Measurements from ENCODE around the gene MAP3K13.
A peak's percentile ranks its signal among the peaks of the same experiment; 100 is the strongest.
"Not testable (repeated sequence)": the region's sequence is repeated elsewhere in the genome, so short reads cannot be mapped to it uniquely, and the experiment has no call there.

Gene MAP3K13

DNA sequence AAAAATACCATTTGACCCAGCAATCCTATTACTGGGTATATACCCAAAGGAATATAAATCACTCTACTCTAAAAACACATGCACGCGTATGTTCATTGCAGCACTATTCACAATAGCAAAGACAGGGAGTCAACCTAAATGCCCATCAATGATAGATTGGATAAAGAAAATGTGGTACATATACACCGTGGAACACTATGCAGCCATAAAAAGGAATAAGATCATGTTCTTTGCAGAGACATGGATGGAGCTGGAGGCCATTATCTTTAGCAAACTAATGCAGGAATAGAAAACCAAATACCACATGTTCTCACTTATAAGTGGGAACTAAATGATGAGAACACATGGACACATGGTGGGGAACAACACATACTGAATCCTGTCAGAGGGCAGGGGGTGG is 23.6 kb downstream of the MAP3K13 start:
- intact Hi-C loops (cut with DNase I); DNase-seq: not testable (repeated sequence)

- DNase-seq: no peak
- intact Hi-C loops (cut with DNase I): no loop called here
These were observed 24.7 kb downstream of the MAP3K13 start for GRCh38 chr3:185387646-185388045.

GRCh38 chr3:185393055-185393454 is 30.1 kb downstream of the MAP3K13 start:
- DNase-seq: no peak
- intact Hi-C loops (cut with DNase I): no loop called here

DNA sequence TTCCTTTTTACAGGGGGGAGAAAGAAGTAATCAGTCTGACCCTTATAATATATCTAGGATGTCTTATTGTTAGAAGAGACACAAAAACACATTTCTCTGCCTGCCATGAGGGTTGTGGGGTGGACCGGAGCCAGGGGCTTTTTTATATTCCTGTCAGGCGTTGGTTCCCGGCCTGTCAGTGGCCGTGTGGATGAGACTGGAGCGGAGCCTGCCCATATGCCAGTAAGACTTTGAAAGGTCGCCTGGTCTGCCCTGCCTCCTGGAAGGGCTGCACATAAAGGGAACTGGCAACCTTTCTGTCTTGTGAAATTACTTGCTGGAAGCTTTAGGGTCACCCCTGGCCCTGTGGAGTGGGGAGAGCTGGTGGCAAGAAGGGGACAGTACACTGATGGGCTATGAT is 34.7 kb downstream of the MAP3K13 start:
- peak in 9 of 10 donors; percentile 42 to 90 (median 57) for DNase-seq
- intact Hi-C loops (cut with DNase I): no loop called here

- intact Hi-C loops (cut with DNase I): no loop called here
- DNase-seq: peak in 6 of 10 donors; percentile 16 to 87 (median 40)
These were observed 37.1 kb downstream of the MAP3K13 start for GRCh38 chr3:185399737-185400667.

- intact Hi-C loops (cut with DNase I): no loop called here
These were observed 37.9 kb downstream of the MAP3K13 start for GRCh38 chr3:185400866-185401265.

DNA sequence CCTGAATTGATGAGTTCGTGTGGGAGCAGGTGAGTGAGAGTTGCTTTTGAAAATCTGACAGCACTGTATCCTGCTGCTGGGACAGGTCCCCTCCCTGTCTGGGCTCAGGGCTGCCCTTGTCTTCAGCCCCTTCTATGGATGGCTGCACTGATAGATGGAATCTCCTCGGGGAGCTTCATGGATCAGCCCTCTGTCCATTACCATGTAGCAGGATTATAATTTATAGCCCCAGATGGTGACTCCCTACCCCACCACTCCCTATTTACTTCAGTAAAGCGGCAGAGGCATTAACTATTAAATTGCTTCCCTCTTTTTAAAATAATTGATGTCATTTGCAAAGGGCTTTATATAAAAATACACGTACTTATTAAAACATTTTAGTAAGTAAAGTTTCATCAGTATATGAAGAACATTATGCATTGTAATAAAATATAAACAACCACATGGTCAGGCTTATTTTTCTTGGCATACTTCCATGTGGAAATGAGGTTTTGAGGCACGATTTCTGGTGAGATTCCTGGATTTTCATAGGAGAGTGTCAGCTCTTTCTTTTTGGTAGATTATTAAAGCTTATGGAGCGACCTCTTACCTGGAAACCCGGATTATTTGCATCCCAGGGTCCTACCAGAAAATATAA is 38.5 kb downstream of the MAP3K13 start:
- intact Hi-C loops (cut with DNase I): no loop called here
- no peak for DNase-seq

More at GRCh38 chr3:185400866-185401265, 37.9 kb downstream of the MAP3K13 start:
- DNase-seq: no peak

DNA sequence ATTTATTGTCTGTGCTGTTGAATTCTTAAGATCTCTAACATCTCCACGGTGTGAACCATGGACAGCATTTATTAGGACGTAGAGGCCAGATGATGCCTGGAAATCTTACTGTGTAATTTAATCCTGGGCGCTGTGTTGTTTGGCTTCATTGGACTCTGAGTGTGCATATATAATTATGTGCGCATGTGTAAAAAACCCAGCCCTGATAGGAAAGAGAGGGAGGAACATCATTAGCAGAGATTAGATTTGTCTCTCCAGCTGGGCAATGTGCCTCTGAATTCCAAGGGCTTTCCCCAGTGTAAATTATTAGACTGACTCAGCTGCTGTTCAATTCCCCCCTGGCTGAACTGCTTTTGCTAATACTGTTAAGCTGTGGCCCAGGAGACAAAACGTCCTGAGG is 39.6 kb downstream of the MAP3K13 start:
- no peak for DNase-seq
- intact Hi-C loops (cut with DNase I): no loop called here

GRCh38 chr3:185403002-185403401 is 40.1 kb downstream of the MAP3K13 start:
- DNase-seq: no peak
- intact Hi-C loops (cut with DNase I): no loop called here

- no peak for DNase-seq
- intact Hi-C loops (cut with DNase I): no loop called here
These were observed 42.3 kb downstream of the MAP3K13 start for GRCh38 chr3:185405243-185405642.

DNA sequence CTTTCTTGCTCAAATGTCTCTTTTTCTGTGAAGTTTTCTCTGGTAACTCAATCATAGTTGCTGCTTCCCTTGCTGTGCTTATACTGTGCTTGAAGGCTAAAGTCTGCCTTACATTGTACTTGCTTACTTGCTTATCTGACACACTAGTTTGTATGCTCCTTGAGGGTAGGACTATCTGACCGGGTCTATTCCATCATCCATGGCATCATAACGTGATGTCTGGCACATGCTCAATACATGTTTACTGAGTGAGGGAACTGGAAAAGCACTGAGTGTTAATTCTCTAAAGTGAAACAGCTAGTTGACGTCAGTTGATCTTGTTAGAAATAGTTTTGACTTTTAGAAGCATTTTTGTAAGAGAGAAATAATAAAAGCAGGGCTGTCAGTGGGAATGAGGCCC is 42.7 kb downstream of the MAP3K13 start:
- no peak for DNase-seq
- intact Hi-C loops (cut with DNase I): no loop called here

DNA sequence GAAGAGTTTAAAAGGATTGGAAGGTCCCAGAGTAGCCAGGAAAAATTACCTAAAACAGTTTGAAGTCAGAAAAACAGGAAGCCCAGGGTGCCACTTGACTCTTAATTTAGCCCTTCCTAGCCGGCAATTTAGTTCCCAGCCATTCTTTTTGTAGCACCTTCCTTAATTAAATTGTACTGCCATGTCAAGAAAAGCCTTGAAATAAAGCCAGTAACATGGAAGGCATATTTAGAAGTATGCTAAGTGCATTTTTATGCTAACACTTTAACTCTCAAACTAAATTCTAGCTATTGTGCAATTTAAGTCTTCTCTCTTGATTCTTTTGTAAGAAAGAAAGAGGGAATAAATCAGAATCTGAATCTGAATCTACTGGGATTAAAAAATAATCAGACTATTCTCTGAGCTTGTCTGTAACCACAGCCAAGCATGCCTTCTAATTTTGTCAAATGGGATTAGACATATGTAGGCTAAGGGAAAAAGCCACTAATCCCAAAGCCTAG is 43.2 kb downstream of the MAP3K13 start:
- intact Hi-C loops (cut with DNase I): no loop called here
- DNase-seq: no peak

DNA sequence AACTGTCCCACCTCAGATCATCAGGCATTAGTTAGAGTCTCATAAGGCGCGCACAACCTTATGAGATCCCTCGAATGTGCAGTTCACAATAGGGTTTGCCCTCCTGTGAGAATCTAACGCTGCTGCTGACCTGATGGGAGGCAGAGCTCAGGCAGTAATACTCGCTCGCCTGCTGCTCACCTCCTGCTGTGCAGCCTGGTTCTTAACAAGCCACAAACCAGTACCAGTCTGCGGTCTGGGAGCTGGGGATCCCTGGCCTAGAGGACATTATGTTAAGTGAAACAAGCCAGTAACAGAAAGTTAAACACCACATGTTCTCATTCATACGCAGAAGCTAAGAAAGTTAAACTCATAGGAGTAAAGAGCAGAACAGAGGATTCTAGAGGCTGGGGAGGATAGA is 47.0 kb downstream of the MAP3K13 start:
- intact Hi-C loops (cut with DNase I): no loop called here
- DNase-seq: no peak

DNA sequence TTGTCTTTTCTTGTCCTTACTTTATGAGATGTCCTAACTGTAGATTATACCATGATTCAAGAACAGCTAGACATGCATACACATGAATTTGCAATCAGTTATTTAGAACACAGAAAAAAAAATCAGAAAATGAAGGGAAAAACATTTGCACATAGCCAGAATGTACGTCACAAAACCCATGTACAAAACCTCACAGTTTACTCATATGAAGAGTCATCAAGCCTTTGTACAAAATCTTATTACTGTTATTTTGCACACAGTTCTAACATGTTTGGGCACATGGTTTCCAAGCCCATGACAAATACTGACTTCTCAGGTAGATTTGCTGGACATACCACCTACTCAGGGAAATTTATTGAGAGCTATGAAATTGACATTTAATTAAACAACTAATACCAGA is 48.2 kb downstream of the MAP3K13 start:
- intact Hi-C loops (cut with DNase I): no loop called here
- no peak for DNase-seq

DNA sequence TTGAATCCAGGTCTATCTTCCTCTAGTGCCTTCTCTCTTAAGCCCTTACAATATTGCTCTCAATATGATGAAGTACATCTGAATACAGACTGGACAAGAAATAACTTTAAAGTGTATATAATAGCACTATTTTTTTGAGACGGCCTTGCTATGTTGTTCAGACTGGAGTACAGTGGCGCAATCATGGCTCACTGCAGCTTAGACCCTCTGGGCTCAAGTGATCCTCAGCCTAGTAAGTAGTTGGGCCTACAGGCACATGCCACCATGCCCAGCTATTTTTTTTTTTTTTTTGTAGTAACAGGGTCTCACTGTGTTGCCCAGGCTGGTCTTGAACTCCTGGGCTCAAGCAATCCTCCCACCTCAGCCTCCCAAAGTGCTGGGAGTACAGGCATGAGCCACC is 53.6 kb downstream of the MAP3K13 start:
- intact Hi-C loops (cut with DNase I): no loop called here
- no peak for DNase-seq

- DNase-seq; intact Hi-C loops (cut with DNase I): not testable (repeated sequence)
These were observed 55.6 kb downstream of the MAP3K13 start for GRCh38 chr3:185418561-185418977.

DNA sequence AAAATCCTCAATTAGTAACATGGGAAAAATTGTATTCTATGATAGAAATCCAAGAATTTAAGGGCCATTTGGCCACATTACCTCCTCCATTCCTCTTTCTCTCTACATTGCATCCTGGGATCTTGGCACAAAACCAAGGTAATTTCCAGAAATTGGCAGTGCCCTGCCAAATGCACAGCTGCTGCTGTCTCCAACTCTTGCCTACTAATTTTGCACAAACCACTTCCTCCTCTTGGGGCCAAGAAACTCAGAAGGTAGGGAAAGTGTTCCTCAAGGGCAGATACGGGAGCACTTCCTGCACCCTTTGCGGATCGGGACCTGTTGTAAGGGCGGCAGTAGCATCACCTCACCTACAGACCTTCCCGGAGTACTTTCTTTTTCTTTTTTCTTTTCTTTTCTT is 57.8 kb downstream of the MAP3K13 start:
- no peak for DNase-seq
- intact Hi-C loops (cut with DNase I): no loop called here

DNA sequence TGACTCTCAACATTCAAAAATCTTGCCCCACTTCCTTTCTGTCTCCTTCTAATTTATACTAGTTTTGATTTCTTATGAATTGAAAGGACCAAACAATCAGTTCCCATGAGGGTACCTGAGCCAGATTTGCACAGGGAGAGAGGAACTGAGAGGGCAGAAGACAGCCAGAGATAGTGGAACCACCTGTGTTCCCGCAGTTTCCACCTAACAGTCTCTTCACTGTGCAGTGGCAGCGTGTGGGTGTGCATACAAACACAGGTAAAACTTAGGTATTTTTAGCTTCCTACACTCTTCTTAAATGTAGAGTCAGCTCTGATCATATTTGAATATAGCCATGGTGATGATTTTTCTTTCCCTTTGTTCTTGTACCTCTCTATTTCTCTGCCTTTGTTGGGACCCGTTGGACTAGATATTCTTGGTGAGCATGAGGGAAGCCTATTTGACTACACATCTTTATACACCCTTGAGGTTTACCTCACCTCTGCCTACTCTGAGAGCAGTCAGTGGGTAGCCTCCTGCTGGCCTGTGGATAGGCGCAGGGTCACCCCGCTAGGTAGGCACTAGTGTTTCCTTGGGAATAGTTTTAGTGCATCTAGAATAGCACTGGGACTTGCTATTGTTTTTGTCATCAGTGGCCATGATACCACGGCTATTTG is 58.8 kb downstream of the MAP3K13 start:
- intact Hi-C loops (cut with DNase I): no loop called here
- no peak for DNase-seq

DNA sequence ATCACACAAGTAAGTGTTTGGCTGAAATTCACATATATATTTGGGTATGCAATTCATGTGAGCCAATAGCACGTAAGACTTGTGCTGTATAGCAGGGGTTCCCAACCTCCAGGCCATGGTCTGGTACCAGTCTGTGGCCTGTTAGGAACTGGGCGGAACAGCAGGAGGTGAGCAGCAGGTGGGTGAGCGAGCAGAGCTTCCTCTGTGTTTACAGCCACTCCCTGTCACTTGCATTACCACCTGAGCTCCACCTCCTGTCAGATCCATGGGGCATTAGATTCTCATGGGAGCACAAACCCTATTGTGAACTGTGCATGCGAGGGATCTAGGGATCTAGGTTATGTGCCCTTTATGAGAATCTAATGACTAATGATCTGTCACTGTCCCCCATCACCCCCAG is 59.7 kb downstream of the MAP3K13 start:
- no peak for DNase-seq
- intact Hi-C loops (cut with DNase I): no loop called here

DNA sequence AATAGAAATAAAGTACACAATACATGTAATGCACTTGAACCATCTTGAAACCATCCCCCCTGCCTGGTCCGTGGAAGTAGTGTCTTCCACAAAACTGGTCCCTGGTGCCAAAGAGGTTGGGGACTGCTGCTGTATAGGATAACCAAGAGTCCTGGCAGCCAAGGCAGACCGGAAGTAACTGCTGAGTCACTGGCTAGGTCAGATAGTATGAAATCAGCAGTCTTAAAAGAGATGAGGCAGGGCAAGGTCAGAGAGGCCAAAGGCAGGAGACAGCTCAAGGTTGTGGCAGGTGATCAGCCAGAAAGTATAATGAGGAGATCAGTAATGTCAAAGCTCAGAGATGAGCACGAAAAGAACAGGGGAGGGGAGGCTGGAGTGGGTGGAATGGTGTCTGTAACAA is 60.2 kb downstream of the MAP3K13 start:
- DNase-seq: no peak
- intact Hi-C loops (cut with DNase I): no loop called here

GRCh38 chr3:185424435-185424834 is 61.5 kb downstream of the MAP3K13 start:
- intact Hi-C loops (cut with DNase I): no loop called here
- DNase-seq: no peak
